ENCODE results near the gene CCL4.
"Not testable (repeated sequence)": the region's sequence is repeated elsewhere in the genome, so short reads cannot be mapped to it uniquely, and the experiment has no call there.

The CCL4 gene

GRCh38 chr17:36092715-36093114 lies 10.9 kb upstream of the CCL4 start:
- H3K9me3 Mint-ChIP-seq, DNase-seq, H3K4me3 Mint-ChIP-seq, H3K36me3 Mint-ChIP-seq, H3K27ac Mint-ChIP-seq, H3K4me1 Mint-ChIP-seq: not testable (repeated sequence)
- peaks cover 49% of the 10 kb centered on the region for H3K27me3 Mint-ChIP-seq
- CTCF ChIA-PET: interaction anchor here (1.3 kb wide), 1 partner anchor 14 kb away, joined by 4 read pairs; no protein-coding TSS in a partner anchor

GRCh38 chr17:36094232-36094631 lies 9.4 kb upstream of the CCL4 start:
- CTCF ChIA-PET: no interaction called here
- no peak overlapping the region for H3K27ac Mint-ChIP-seq
- no peak overlapping the region for H3K4me3 Mint-ChIP-seq
- H3K4me1 Mint-ChIP-seq: no peaks in the 10 kb centered on the region
- peaks cover 44% of the 10 kb centered on the region for H3K27me3 Mint-ChIP-seq
- H3K9me3 Mint-ChIP-seq: no peaks in the 10 kb centered on the region
- no peak for DNase-seq
- no peaks in the 10 kb centered on the region for H3K36me3 Mint-ChIP-seq

- Mint-ChIP-seq H3K4me1 (no peaks in the 10 kb centered on the region), H3K36me3 (no peaks in the 10 kb centered on the region)
Measured at GRCh38 chr17:36094746-36095145, 8.9 kb upstream of the CCL4 start.

GRCh38 chr17:36095992-36096391 lies 7.6 kb upstream of the CCL4 start:
- no peak for DNase-seq
- Mint-ChIP-seq H3K36me3 (no peaks in the 10 kb centered on the region), H3K27ac (no peak overlapping the region), H3K4me3 (no peak overlapping the region), H3K27me3 (peaks cover 36% of the 10 kb centered on the region), H3K4me1 (no peaks in the 10 kb centered on the region), H3K9me3 (no peaks in the 10 kb centered on the region)
- CTCF ChIA-PET: no interaction called here

More at GRCh38 chr17:36094746-36095145, 8.9 kb upstream of the CCL4 start:
- H3K27me3 Mint-ChIP-seq: peaks cover 39% of the 10 kb centered on the region
- CTCF ChIA-PET: no interaction called here
- no peaks in the 10 kb centered on the region for H3K9me3 Mint-ChIP-seq
- DNase-seq: no peak
- H3K4me3 Mint-ChIP-seq: no peak overlapping the region
- H3K27ac Mint-ChIP-seq: no peak overlapping the region

- H3K9me3 Mint-ChIP-seq, CTCF ChIA-PET: not testable (repeated sequence)
- peaks cover 37% of the 10 kb centered on the region for H3K27me3 Mint-ChIP-seq
Measured at GRCh38 chr17:36099004-36099403, 4.6 kb upstream of the CCL4 start.

GRCh38 chr17:36104246-36104645 lies 619 bp downstream of the CCL4 start:
- CTCF ChIA-PET: interaction anchor here (1.4 kb wide), 1 partner anchor 32 kb away, joined by 4 read pairs; no protein-coding TSS in a partner anchor
- not testable (repeated sequence) for H3K4me1 Mint-ChIP-seq, H3K4me3 Mint-ChIP-seq, H3K9me3 Mint-ChIP-seq, H3K27ac Mint-ChIP-seq, DNase-seq, H3K36me3 Mint-ChIP-seq
- peaks cover 31% of the 10 kb centered on the region for H3K27me3 Mint-ChIP-seq

More at GRCh38 chr17:36099004-36099403, 4.6 kb upstream of the CCL4 start:
- not testable (repeated sequence) for H3K4me3 Mint-ChIP-seq, H3K36me3 Mint-ChIP-seq, DNase-seq, H3K4me1 Mint-ChIP-seq, H3K27ac Mint-ChIP-seq

- CTCF ChIA-PET: interaction anchor here (0.6 to 1.4 kb wide), 2 partner anchors 32 to 33 kb away, joined by 3 to 4 read pairs; no protein-coding TSS in a partner anchor
- H3K4me1 Mint-ChIP-seq: no peaks in the 10 kb centered on the region
- H3K9me3 Mint-ChIP-seq: no peaks in the 10 kb centered on the region
- no peak overlapping the region for H3K27ac Mint-ChIP-seq
- peaks cover 31% of the 10 kb centered on the region for H3K27me3 Mint-ChIP-seq
- no peak overlapping the region for H3K4me3 Mint-ChIP-seq
- no peaks in the 10 kb centered on the region for H3K36me3 Mint-ChIP-seq
- no peak for DNase-seq
Measured at GRCh38 chr17:36104701-36105181, 1.1 kb downstream of the CCL4 start.

- H3K9me3 Mint-ChIP-seq: no peaks in the 10 kb centered on the region
- CTCF ChIA-PET: no interaction called here
- H3K27me3 Mint-ChIP-seq: peaks cover 26% of the 10 kb centered on the region
- H3K36me3 Mint-ChIP-seq: no peaks in the 10 kb centered on the region
- H3K4me3 Mint-ChIP-seq: no peak overlapping the region
- DNase-seq: no peak
- H3K4me1 Mint-ChIP-seq: no peaks in the 10 kb centered on the region
- H3K27ac Mint-ChIP-seq: no peak overlapping the region
Measured at GRCh38 chr17:36105781-36106492, 2.3 kb downstream of the CCL4 start.

- no peak overlapping the region for H3K4me3 Mint-ChIP-seq
- H3K4me1 Mint-ChIP-seq: no peaks in the 10 kb centered on the region
- H3K36me3 Mint-ChIP-seq: no peaks in the 10 kb centered on the region
- no peak for DNase-seq
- CTCF ChIA-PET: no interaction called here
- no peak overlapping the region for H3K27ac Mint-ChIP-seq
- H3K9me3 Mint-ChIP-seq: no peaks in the 10 kb centered on the region
- peaks cover 26% of the 10 kb centered on the region for H3K27me3 Mint-ChIP-seq
Measured at GRCh38 chr17:36106493-36106835, 2.8 kb downstream of the CCL4 start.

GRCh38 chr17:36107660-36108059 lies 4.0 kb downstream of the CCL4 start:
- CTCF ChIA-PET: no interaction called here
- no peaks in the 10 kb centered on the region for H3K4me1 Mint-ChIP-seq
- no peak for DNase-seq

GRCh38 chr17:36108265-36108664 lies 4.6 kb downstream of the CCL4 start:
- H3K36me3 Mint-ChIP-seq, H3K9me3 Mint-ChIP-seq, H3K4me1 Mint-ChIP-seq, H3K4me3 Mint-ChIP-seq, DNase-seq, CTCF ChIA-PET, H3K27ac Mint-ChIP-seq: not testable (repeated sequence)
- H3K27me3 Mint-ChIP-seq: peaks cover 23% of the 10 kb centered on the region

More at GRCh38 chr17:36107660-36108059, 4.0 kb downstream of the CCL4 start:
- Mint-ChIP-seq H3K4me3 (no peak overlapping the region), H3K27me3 (peaks cover 26% of the 10 kb centered on the region), H3K27ac (no peak overlapping the region), H3K9me3 (peaks cover 2% of the 10 kb centered on the region), H3K36me3 (no peaks in the 10 kb centered on the region)

GRCh38 chr17:36111068-36111490 lies 7.5 kb downstream of the CCL4 start:
- Mint-ChIP-seq H3K27ac (no peak overlapping the region), H3K36me3 (no peaks in the 10 kb centered on the region), H3K4me1 (no peaks in the 10 kb centered on the region), H3K4me3 (no peak overlapping the region), H3K27me3 (peaks cover 7% of the 10 kb centered on the region), H3K9me3 (peaks cover 2% of the 10 kb centered on the region)
- no peak for DNase-seq
- CTCF ChIA-PET: interaction anchor here (1.9 kb wide), 1 partner anchor 38 kb away, joined by 5 read pairs; no protein-coding TSS in a partner anchor

- Mint-ChIP-seq H3K36me3 (no peaks in the 10 kb centered on the region), H3K4me1 (no peaks in the 10 kb centered on the region), H3K27me3 (peaks cover 12% of the 10 kb centered on the region), H3K27ac (no peak overlapping the region), H3K4me3 (no peak overlapping the region), H3K9me3 (peaks cover 2% of the 10 kb centered on the region)
- CTCF ChIA-PET: no interaction called here
- no peak for DNase-seq
Measured at GRCh38 chr17:36112572-36112971, 8.9 kb downstream of the CCL4 start.

- H3K4me1 Mint-ChIP-seq, H3K4me3 Mint-ChIP-seq, CTCF ChIA-PET, H3K36me3 Mint-ChIP-seq, DNase-seq, H3K27me3 Mint-ChIP-seq, H3K9me3 Mint-ChIP-seq, H3K27ac Mint-ChIP-seq: not testable (repeated sequence)
Measured at GRCh38 chr17:36113131-36113530, 9.5 kb downstream of the CCL4 start.

GRCh38 chr17:36114971-36115648 lies 11.5 kb downstream of the CCL4 start:
- H3K27ac Mint-ChIP-seq, H3K36me3 Mint-ChIP-seq, H3K4me1 Mint-ChIP-seq, H3K4me3 Mint-ChIP-seq, DNase-seq, CTCF ChIA-PET, H3K27me3 Mint-ChIP-seq, H3K9me3 Mint-ChIP-seq: not testable (repeated sequence)

Measured in activated naive CD4-positive, alpha-beta T cell treated with anti-CD3 and anti-CD28 coated beads, Interleukin-2, amount 10 ng/mL, durations not matched to agents 7 days and 5 days (primary cell).